HEK293 (cell line): ENCODE measurements around the gene MLN.
A peak's percentile ranks its signal among the peaks of the same experiment; 100 is the strongest.

Experiments used
- CTCF ChIA-PET: fragments of 350-600 bp; formaldehyde crosslinking; extraction: SDS; loops from one replicate; lab custom pipeline; 2021; ENCODE audit warnings: antibody characterized with exemption; lab: Yijun Ruan, JAX
- POLR2A ChIA-PET: fragments of 300-600 bp; formaldehyde crosslinking; extraction: SDS; loops from one replicate; lab custom pipeline; 2020; ENCODE audit warnings: antibody characterized with exemption, inconsistent platforms; lab: Yijun Ruan, JAX
- H3K27ac ChIP-seq: fragments of 200-500 bp; sonication (Bioruptor generic); 2 replicates; pipeline ENCODE4 v1.5.1; 2014; ENCODE audit warnings: low read depth, low read length, control low read depth, inconsistent platforms; ENCODE audit errors: extremely low read depth
- H3K36me3 ChIP-seq, 2 experiments: fragments of 200-500 bp in 1 of 2; sonication (Bioruptor generic) in 1 of 2; 1 replicate in 1 of 2; 2 replicates in 1 of 2; pipeline ENCODE4 v1.5.1; 2014 to 2017; ENCODE audit warnings: inconsistent platforms in 2 of 2, low read length in 2 of 2; ENCODE audit not compliant: control insufficient read depth in 2 of 2, insufficient read depth in 1 of 2
- H3K4me1 ChIP-seq: fragments of 200-500 bp; sonication (Bioruptor generic); 2 replicates; pipeline ENCODE4 v1.5.1; 2014; ENCODE audit warnings: mild to moderate bottlenecking, low read length, inconsistent platforms; ENCODE audit not compliant: control insufficient read depth, insufficient read depth
- H3K4me3 ChIP-seq: 2 replicates; pipeline ENCODE4 v1.5.1; 2011; ENCODE audit warnings: low read depth, mild to moderate bottlenecking, control low read depth, low read length, moderate library complexity
- H3K9me3 ChIP-seq: fragments of 200-500 bp; sonication (Bioruptor generic); 2 replicates; pipeline ENCODE4 v1.5.1; 2014; ENCODE audit warnings: low read depth, low read length, inconsistent platforms; ENCODE audit not compliant: control insufficient read depth, insufficient read depth
- TSHZ1 ChIP-seq: fragments of 450-650 bp; formaldehyde crosslinking; IDR thresholded peaks from 2 replicates; pipeline ENCODE4 v1.5.1; 2016; ENCODE audit warnings: missing biosample characterization, missing genetic modification characterization, borderline replicate concordance
- ZBTB20 ChIP-seq: fragments of 450-650 bp; formaldehyde crosslinking; IDR thresholded peaks from 2 replicates; pipeline ENCODE4 v1.5.1; 2016; ENCODE audit warnings: missing biosample characterization, missing genetic modification characterization
- ZBTB6 ChIP-seq: fragments of 450-650 bp; formaldehyde crosslinking; IDR thresholded peaks from 2 replicates; pipeline ENCODE4 v1.5.1; 2017; ENCODE audit warnings: missing biosample characterization, missing genetic modification characterization
- ZFP69B ChIP-seq: fragments of 450-650 bp; formaldehyde crosslinking; IDR thresholded peaks from 2 replicates; pipeline ENCODE4 v1.5.1; 2016; ENCODE audit warnings: missing biosample characterization, missing genetic modification characterization
- ZIC2 ChIP-seq: fragments of 450-650 bp; formaldehyde crosslinking; IDR thresholded peaks from 2 replicates; pipeline ENCODE4 v1.5.1; 2016; ENCODE audit warnings: missing biosample characterization, missing genetic modification characterization
- ZNF148 ChIP-seq: fragments of 450-650 bp; formaldehyde crosslinking; IDR thresholded peaks from 2 replicates; pipeline ENCODE4 v1.5.0; 2017; ENCODE audit warnings: missing biosample characterization, missing genetic modification characterization, borderline replicate concordance
- ZNF362 ChIP-seq: fragments of 450-650 bp; formaldehyde crosslinking; IDR thresholded peaks from 2 replicates; pipeline ENCODE4 v1.5.1; 2016; ENCODE audit warnings: missing biosample characterization, missing genetic modification characterization
- ZNF426 ChIP-seq: fragments of 450-650 bp; formaldehyde crosslinking; IDR thresholded peaks from 2 replicates; pipeline ENCODE4 v1.5.1; 2017; ENCODE audit warnings: missing biosample characterization, missing genetic modification characterization, mild to moderate bottlenecking, inconsistent platforms, moderate library complexity
- ZNF473 ChIP-seq: fragments of 450-650 bp; formaldehyde crosslinking; IDR thresholded peaks from 2 replicates; pipeline ENCODE4 v1.5.1; 2017; ENCODE audit warnings: missing biosample characterization, missing genetic modification characterization
- ZNF610 ChIP-seq: fragments of 450-650 bp; formaldehyde crosslinking; IDR thresholded peaks from 2 replicates; pipeline ENCODE4 v1.5.1; 2016; ENCODE audit warnings: missing biosample characterization, missing genetic modification characterization, borderline replicate concordance
- ZNF639 ChIP-seq: fragments of 450-650 bp; formaldehyde crosslinking; IDR thresholded peaks from 2 replicates; pipeline ENCODE4 v1.5.1; 2016; ENCODE audit warnings: missing biosample characterization, missing genetic modification characterization
- ZNF792 ChIP-seq: fragments of 450-650 bp; formaldehyde crosslinking; IDR thresholded peaks from 2 replicates; pipeline ENCODE4 v1.5.1; 2016; ENCODE audit warnings: missing biosample characterization, missing genetic modification characterization
- ZNF843 ChIP-seq: fragments of 450-650 bp; formaldehyde crosslinking; IDR thresholded peaks from 2 replicates; pipeline ENCODE4 v1.5.1; 2016; ENCODE audit warnings: missing biosample characterization, missing genetic modification characterization

Gene MLN

GRCh38 chr6:33803571-33804053 is at the start of gene MLN:
MLN (minus strand) TSS chr6:33804003; CDS start chr6:33801163, 2,840 bp downstream.
- H3K4me1 ChIP-seq = no peaks in the 10 kb centered on the region
- TF ChIP-seq ZNF362 (tag by site-specific recombination) = no peak
- TF ChIP-seq ZNF843 = no peak
- TF ChIP-seq ZNF639 (tag by site-specific recombination) = no peak
- no peak for TF ChIP-seq ZNF473 (tag by site-specific recombination)
- TF ChIP-seq ZNF426 (tag by site-specific recombination) = no peak
- no peak for TF ChIP-seq ZBTB20 (tag by site-specific recombination)
- no peak for TF ChIP-seq TSHZ1
- no peak for TF ChIP-seq ZBTB6 (tag by site-specific recombination)
- no peak for TF ChIP-seq ZNF792
- TF ChIP-seq ZNF148 (tag by site-specific recombination) = no peak
- no peaks in the 10 kb centered on the region for H3K36me3 ChIP-seq
- POLR2A ChIA-PET = no interaction called here
- CTCF ChIA-PET = interaction anchor here (0.6 to 1.8 kb wide), 2 partner anchors 9 to 350 kb away, joined by 5 to 6 read pairs; no protein-coding TSS in a partner anchor
- H3K4me3 ChIP-seq = no peak within 1 kb of the TSS
- no peak within 1 kb of the TSS for H3K27ac ChIP-seq
- no peaks in the 10 kb centered on the region for H3K9me3 ChIP-seq

GRCh38 chr6:33853026-33853425 is 49.2 kb upstream of the MLN start:
- H3K4me3 ChIP-seq = no peak overlapping the region
- CTCF ChIA-PET = interaction anchor here (0.6 to 1.2 kb wide), 4 partner anchors 13 to 202 kb away, joined by 3 to 4 read pairs (median 4); no protein-coding TSS in a partner anchor
- no peaks in the 10 kb centered on the region for H3K4me1 ChIP-seq
- TF ChIP-seq ZNF610 (tag by site-specific recombination) = no peak
- 0 out of 2 replicates have a peak, but pooled peaks have one; percentile 22 for TF ChIP-seq ZFP69B (tag by site-specific recombination)
- TF ChIP-seq ZIC2 (tag by site-specific recombination) = peak; percentile 14; the same call in 1 of the 2 replicates
- TF ChIP-seq, all 188 proteins: peak for 2
- POLR2A ChIA-PET = no interaction called here
- no peak overlapping the region for H3K27ac ChIP-seq
- H3K9me3 ChIP-seq = no peaks in the 10 kb centered on the region
- no peaks in the 10 kb centered on the region for H3K36me3 ChIP-seq
